GM12801 (cell line): ENCODE measurements around the gene TUT7.

Source experiments
- TF ChIP-seq, protein P1 (sequence below): IDR thresholded peaks from one replicate; pipeline ENCODE4 v1.5.1; 2011; ENCODE audit warnings: control low read depth; ENCODE audit not compliant: insufficient read length; ENCODE audit errors: extremely low read depth

The TUT7 gene

DNA sequence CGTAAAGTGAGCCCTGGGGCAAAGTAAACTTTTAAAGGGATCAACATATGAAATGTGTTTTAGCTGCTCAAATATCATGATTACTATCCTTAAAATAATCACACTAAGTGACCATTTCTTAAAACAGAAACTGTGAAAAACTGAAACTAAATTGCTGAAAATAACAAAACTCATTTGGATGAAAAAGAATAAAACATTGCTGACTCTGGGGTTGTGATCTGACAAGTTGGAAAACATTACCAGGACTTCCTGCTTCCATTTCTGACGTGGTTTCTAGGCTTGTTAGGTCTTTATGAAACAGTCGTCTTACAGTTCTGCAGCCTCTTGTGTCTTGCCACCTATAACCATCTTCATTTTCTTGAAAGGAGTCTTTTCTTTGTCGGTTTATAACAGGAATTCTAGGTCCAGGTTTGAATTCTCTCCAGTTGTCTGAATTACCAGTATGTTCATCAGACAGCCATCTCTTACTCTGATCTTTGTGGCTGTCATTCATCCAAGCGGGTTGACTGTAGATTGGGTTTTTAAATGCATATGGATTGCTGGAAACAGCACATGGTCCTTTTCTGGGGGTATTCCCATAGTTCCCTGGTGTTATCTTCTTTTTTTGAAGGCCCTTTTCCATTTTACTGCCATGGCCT lies 1.7 kb downstream of the TUT7 start:
- TF ChIP-seq, protein P1, sequence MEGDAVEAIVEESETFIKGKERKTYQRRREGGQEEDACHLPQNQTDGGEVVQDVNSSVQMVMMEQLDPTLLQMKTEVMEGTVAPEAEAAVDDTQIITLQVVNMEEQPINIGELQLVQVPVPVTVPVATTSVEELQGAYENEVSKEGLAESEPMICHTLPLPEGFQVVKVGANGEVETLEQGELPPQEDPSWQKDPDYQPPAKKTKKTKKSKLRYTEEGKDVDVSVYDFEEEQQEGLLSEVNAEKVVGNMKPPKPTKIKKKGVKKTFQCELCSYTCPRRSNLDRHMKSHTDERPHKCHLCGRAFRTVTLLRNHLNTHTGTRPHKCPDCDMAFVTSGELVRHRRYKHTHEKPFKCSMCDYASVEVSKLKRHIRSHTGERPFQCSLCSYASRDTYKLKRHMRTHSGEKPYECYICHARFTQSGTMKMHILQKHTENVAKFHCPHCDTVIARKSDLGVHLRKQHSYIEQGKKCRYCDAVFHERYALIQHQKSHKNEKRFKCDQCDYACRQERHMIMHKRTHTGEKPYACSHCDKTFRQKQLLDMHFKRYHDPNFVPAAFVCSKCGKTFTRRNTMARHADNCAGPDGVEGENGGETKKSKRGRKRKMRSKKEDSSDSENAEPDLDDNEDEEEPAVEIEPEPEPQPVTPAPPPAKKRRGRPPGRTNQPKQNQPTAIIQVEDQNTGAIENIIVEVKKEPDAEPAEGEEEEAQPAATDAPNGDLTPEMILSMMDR = no peak

DNA sequence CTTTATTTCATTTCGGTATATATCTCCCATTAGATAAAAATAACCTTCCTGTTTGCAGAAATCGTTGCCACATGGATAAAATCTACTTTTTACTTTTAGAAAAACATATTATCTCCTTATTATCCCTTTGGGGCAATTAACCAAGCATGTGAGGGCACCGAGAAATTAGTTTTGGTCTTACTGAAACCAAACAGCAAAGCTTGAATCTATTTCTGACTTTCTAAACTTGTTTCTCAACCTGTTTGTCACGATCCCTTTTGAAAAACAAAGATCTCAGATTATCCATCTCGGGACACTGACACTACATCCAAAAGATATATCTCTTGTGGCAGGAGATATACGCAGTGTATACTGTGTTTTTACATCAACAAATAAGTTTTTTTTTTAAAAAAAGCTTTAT lies 2.3 kb downstream of the TUT7 start:
- TF ChIP-seq, protein P1 = no peak

DNA sequence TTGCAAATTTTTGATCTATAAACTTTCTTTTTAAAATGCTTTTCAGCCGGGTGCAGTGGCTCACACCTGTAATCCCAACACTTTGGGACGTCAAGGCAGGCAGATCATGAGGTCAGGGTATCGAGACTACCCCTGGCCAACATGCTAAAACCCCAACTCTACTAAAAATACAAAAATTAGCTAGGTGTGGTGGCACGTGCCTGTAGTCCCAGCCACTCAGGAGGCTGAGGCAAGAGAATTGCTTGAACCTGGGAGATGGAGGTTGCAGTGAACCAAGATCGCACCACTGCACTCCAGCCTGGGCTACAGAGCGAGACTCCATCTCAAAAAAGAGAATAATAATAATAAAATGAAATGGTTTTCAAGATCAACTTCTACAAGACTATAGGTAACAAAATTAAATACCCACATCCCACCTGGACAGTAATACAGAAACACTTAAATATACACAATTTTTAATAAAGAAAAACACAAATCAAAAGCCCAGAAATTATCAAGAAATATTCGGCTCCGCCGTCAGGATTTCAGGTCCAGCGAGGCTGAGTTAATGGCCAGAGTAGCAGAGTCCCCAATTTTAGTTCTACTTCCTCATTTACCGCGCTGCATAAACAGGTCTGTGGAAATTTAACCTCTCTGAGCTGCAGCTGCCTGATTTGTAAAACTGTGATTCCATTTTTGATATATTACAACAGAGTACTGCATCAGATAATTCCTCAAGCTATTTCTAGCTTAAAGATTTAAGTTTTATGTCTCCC lies 4.0 kb downstream of the TUT7 start:
- TF ChIP-seq, protein P1 = no peak

DNA sequence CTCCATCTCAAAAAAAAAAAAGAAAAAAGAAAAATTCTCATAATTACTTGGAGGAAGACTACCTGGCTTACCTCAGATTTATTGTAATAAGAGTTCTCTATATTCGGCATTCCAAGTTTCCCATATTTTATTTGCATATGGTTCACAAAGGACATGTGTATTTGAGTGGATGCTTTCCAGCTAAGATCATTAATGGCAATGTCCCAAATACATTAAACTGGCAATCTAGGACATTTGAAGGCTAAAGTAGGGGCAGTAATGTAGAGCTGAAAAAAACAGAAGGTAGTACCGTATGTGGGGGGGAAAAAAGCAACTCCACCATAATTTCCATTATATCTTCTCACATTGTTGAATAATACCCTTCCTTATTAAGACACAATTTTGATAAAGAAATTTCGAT lies 4.9 kb downstream of the TUT7 start:
- TF ChIP-seq, protein P1 = no peak

DNA sequence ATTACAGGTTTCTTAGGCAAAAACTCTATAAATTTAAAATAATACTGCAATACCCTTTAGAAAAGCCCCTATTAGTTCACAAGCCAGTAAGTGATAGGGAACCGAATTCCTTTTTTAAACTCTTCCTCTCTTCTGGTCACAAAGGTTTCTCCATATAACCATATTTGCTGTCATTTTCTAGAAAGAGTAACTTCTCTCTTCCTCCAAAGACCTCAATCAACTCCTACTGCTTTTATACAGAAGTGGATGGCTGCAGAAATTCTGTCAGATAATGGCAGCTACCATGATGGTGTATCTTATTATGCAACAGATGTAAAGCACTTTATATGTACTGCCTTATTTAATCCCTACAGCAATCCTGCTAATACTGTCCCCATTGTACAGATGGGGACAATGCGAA lies 6.2 kb downstream of the TUT7 start:
- TF ChIP-seq, protein P1 = no peak

DNA sequence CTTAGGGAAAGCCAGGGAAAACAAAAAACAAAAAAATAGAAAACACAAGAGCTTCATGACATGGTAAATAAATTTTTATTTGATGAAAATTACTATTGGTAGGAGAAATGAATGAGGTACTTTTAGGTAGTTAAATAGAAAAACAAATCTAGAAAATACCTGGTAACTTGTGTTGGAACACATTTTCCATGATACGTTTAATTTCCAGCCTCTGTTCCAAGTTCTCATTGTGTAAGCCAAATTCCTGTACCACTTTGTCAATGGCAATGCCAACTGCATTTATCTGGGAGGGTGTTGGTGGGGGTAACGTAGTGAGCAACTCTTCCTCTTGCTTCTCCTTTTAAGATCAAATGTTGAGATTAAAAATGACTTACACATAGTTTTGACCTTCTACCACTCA lies 9.4 kb downstream of the TUT7 start:
- TF ChIP-seq, protein P1 = no peak

DNA sequence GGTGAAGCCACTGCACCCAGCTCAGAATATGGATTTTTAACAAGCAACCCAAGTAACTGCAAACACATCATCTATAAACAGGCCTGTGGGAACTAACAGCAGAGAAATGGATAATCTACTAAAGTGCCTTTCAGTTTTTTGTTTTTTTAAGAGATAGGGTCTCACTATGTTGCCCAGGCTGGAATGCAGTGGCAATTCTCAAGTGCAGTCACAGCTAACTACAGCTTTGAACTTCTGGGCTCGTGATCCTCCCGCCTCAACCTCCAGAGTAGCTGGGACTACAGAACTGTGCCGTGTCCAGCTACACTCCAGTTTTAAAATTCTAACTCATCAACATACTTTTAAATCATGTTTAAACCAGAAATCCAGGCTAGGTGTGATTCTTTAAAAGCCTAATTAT lies 11.9 kb downstream of the TUT7 start:
- TF ChIP-seq, protein P1 = no peak
